Panc1 (cell line): Measurements from ENCODE around the gene IL31RA. TPM values are rescaled to one million over a fixed set of nuclear protein-coding genes. Genes with fewer than 3 reads are reported as not detected.

Source experiments
- ATAC-seq: fragments of 200-7000 bp; cut with Tn5 transposase; 2 replicates; pipeline ENCODE4 v1.9.1; 2020; ENCODE audit warnings: mild to moderate bottlenecking, moderate library complexity
- BruUV-seq: library from RNA; stranded (reverse); fragments of 400-500 nt; replicated peaks from 2 replicates; lab custom pipeline; 2021; lab: Mats Ljungman, UMichigan
- CTCF ChIA-PET: fragments of 300-600 bp; sonication (Branson Sonifier 250); formaldehyde crosslinking; loops from one replicate; lab custom pipeline; 2022; ENCODE audit warnings: antibody characterized with exemption; lab: Charles Lee
- POLR2A ChIA-PET: fragments of 300-600 bp; sonication (Branson Sonifier 250); formaldehyde crosslinking; loops from one replicate; lab custom pipeline; 2022; ENCODE audit warnings: antibody characterized with exemption; lab: Charles Lee
- DNase-seq: peaks from one replicate; pipeline ENCODE4 v3.0.0-alpha.2; 2010; ENCODE audit warnings: low read depth, low spot score
- H3K27ac ChIP-seq: 2 replicates; pipeline ENCODE4 v1.5.1; 2011; ENCODE audit warnings: mild to moderate bottlenecking, low read length, inconsistent platforms
- H3K27me3 ChIP-seq: fragments of 200-500 bp; sonication (Bioruptor generic); 2 replicates; pipeline ENCODE4 v1.6.0; 2014; ENCODE audit warnings: low read length, inconsistent platforms; ENCODE audit not compliant: control insufficient read depth, insufficient read depth
- H3K36me3 ChIP-seq: fragments of 200-500 bp; sonication (Bioruptor generic); 2 replicates; pipeline ENCODE4 v1.5.1; 2014; ENCODE audit warnings: inconsistent platforms, mild to moderate bottlenecking, low read length, moderate library complexity; ENCODE audit not compliant: control insufficient read depth, insufficient read depth
- H3K4me1 ChIP-seq: 2 replicates; pipeline ENCODE4 v1.5.1; 2011; ENCODE audit warnings: inconsistent platforms, mild to moderate bottlenecking, low read length, moderate library complexity; ENCODE audit not compliant: control insufficient read depth, insufficient read depth
- H3K4me3 ChIP-seq, 2 experiments: 2 replicates each; pipeline ENCODE4 v1.5.1; 2011 to 2012; ENCODE audit warnings: low read depth in 2 of 2, low read length in 2 of 2, mild to moderate bottlenecking in 2 of 2, inconsistent platforms in 1 of 2, moderate library complexity in 1 of 2
- H3K9me3 ChIP-seq: fragments of 200-500 bp; sonication (Bioruptor generic); 2 replicates; pipeline ENCODE4 v1.5.1; 2014; ENCODE audit warnings: low read depth, mild to moderate bottlenecking, inconsistent platforms, low read length, moderate library complexity; ENCODE audit not compliant: control insufficient read depth, insufficient read depth
- CTCF ChIP-seq: fragments of 450-650 bp; IDR thresholded peaks from 2 replicates; pipeline ENCODE4 v1.5.1; 2017; ENCODE audit warnings: mild to moderate bottlenecking
- POLR2AphosphoS5 ChIP-seq: IDR thresholded peaks from 2 replicates; pipeline ENCODE4 v1.6.1; 2012; ENCODE audit warnings: mild to moderate bottlenecking, low read depth, low read length, moderate library complexity
- SIN3A ChIP-seq: IDR thresholded peaks from 2 replicates; pipeline ENCODE4 v1.6.1; 2012; ENCODE audit warnings: low read depth, mild to moderate bottlenecking, low read length, moderate library complexity, borderline replicate concordance; ENCODE audit not compliant: insufficient read depth
- TCF7L2 ChIP-seq: IDR thresholded peaks from 2 replicates; pipeline ENCODE4 v1.6.1; 2011; ENCODE audit warnings: mild to moderate bottlenecking, low read depth, low read length, inconsistent platforms
- in situ Hi-C: cut with HindIII; loops from 2 replicates; pipeline ENCODE4 v1.10.0; 2016; ENCODE audit warnings: low sequenced_read_pairs, low pct_unique_long_range_greater_than_20kb
- intact Hi-C: fragments of 100-400 bp; cut with micrococcal nuclease; formaldehyde crosslinking; loops from one replicate; pipeline ENCODE4 v1.10.0; 2022; ENCODE audit not compliant: unreplicated experiment
- total RNA-seq: library from RNA; stranded (reverse); gene quantifications from one replicate; pipeline ENCODE4 v1.2.1, GENCODE V29; 2021; ENCODE audit not compliant: unreplicated experiment
- TF ChIP-seq, protein P1 (sequence below), 2 experiments: IDR thresholded peaks; 2 replicates each; pipeline ENCODE4 v1.6.1; 2011 to 2012; ENCODE audit warnings: low read depth in 2 of 2, control low read depth in 1 of 2, low read length in 1 of 2, mild to moderate bottlenecking in 1 of 2, moderate library complexity in 1 of 2; ENCODE audit not compliant: insufficient read depth in 1 of 2

The IL31RA gene
- total RNA-seq, 1 experiment from 2014 or later = 3.1 TPM

- H3K9me3 ChIP-seq = no peaks in the 10 kb centered on the region
- intact Hi-C loops (no loop called here), in situ Hi-C loops (no loop called here)
- CTCF ChIA-PET = no interaction called here
- POLR2A ChIA-PET = no interaction called here
- no peak for DNase-seq
- ATAC-seq = no peak
- H3K36me3 ChIP-seq = no peaks in the 10 kb centered on the region
- TF ChIP-seq SIN3A (no peak), POLR2AphosphoS5 (no peak), TCF7L2 (no peak), CTCF (no peak)
- TF ChIP-seq, protein P1, sequence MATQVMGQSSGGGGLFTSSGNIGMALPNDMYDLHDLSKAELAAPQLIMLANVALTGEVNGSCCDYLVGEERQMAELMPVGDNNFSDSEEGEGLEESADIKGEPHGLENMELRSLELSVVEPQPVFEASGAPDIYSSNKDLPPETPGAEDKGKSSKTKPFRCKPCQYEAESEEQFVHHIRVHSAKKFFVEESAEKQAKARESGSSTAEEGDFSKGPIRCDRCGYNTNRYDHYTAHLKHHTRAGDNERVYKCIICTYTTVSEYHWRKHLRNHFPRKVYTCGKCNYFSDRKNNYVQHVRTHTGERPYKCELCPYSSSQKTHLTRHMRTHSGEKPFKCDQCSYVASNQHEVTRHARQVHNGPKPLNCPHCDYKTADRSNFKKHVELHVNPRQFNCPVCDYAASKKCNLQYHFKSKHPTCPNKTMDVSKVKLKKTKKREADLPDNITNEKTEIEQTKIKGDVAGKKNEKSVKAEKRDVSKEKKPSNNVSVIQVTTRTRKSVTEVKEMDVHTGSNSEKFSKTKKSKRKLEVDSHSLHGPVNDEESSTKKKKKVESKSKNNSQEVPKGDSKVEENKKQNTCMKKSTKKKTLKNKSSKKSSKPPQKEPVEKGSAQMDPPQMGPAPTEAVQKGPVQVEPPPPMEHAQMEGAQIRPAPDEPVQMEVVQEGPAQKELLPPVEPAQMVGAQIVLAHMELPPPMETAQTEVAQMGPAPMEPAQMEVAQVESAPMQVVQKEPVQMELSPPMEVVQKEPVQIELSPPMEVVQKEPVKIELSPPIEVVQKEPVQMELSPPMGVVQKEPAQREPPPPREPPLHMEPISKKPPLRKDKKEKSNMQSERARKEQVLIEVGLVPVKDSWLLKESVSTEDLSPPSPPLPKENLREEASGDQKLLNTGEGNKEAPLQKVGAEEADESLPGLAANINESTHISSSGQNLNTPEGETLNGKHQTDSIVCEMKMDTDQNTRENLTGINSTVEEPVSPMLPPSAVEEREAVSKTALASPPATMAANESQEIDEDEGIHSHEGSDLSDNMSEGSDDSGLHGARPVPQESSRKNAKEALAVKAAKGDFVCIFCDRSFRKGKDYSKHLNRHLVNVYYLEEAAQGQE (IDR thresholded peaks at IDR 0.05; ENCODE audit: insufficient read depth in 1 of 2, low read depth in 2 of 2, low read length in 1 of 2) = no peak
- no peak overlapping the region for H3K27ac ChIP-seq
- H3K4me3 ChIP-seq = no peak overlapping the region
- BruUV-seq = no TSS peak
- no peaks in the 10 kb centered on the region for H3K27me3 ChIP-seq
- H3K4me1 ChIP-seq = no peaks in the 10 kb centered on the region
Observed at GRCh38 chr5:55917402-55918086, 66.4 kb downstream of the IL31RA start.

DNA sequence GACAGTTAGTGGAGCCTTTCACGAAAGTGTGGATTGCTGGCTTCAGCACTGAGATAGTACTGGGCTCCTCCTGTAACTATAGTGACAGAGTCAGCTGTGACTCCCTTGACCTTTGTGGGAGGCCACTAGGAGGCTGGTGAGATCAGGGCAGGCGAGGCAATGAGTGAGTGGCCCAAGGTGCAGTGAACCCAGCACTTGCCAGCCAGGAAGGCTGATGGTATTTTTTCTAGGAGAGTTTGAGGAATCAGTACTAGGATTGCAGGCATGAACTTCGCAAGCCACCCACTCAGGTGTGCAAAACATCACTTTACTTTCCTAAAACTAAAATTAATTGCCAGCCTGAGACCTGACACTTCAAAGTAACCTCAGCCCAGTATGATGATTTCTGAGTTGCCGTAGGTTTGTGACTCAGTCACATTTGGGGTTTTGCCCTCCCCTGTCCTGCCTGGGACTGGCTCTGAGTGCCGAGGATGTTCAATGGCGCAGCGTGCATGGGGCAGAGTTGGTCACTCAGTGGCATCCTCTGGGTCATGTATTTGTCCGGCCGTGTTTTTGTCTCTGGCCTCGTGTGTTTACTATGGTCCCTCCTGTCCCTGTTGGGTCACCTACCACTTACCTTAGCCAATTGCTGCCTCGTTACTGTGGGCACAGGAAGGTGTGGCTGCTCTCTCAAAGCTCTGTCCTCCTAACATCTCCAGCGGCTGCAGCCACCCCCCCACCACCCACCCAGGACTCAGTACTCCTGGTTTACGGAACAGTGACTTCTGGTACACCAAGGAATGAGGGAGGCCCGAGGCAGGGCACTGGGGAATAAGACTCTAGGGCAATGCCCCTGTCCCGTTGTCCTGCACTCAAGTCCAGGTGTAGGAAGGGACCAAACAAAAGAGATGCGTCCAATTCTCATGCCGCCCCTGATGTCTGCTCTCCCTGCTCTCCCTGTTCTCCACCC, 67.2 kb downstream of the IL31RA start:
- intact Hi-C loops = no loop called here
- H3K4me3 ChIP-seq = no peak overlapping the region
- H3K9me3 ChIP-seq = no peaks in the 10 kb centered on the region
- TF ChIP-seq, protein P1 (IDR thresholded peaks at IDR 0.05; ENCODE audit: insufficient read depth in 1 of 2, low read depth in 2 of 2, low read length in 1 of 2) = no peak
- no peak for TF ChIP-seq CTCF
- BruUV-seq = no TSS peak
- H3K36me3 ChIP-seq = no peaks in the 10 kb centered on the region
- no peak for DNase-seq
- CTCF ChIA-PET = no interaction called here
- no peak overlapping the region for H3K27ac ChIP-seq
- no peak for ATAC-seq
- in situ Hi-C loops = no loop called here
- POLR2A ChIA-PET = no interaction called here
- H3K27me3 ChIP-seq = no peaks in the 10 kb centered on the region
- no peaks in the 10 kb centered on the region for H3K4me1 ChIP-seq
